Endothelial cell of umbilical vein (primary cell): ENCODE results near the gene AK9. TPM values are rescaled to one million over a fixed set of nuclear protein-coding genes. Genes with fewer than 3 reads are reported as not detected.

Source experiments
- BruUV-seq: library from RNA; stranded (reverse); fragments of 400-500 nt; replicated peaks from 2 replicates; lab custom pipeline; 2021; lab: Mats Ljungman, UMichigan
- CTCF ChIA-PET: fragments of 300-600, 350-600 bp; sonication (Branson Sonifier 250); formaldehyde crosslinking; loops from one replicate; lab custom pipeline; 2021; ENCODE audit warnings: antibody characterized with exemption, inconsistent platforms; lab: Charles Lee
- POLR2A ChIA-PET: fragments of 300-600, 350-600 bp; sonication (Branson Sonifier 250); formaldehyde crosslinking; loops from one replicate; lab custom pipeline; 2021; ENCODE audit warnings: antibody characterized with exemption, inconsistent platforms; lab: Charles Lee
- DNase-seq: peaks from one replicate; pipeline ENCODE4 v3.0.0-alpha.2; 2011; ENCODE audit warnings: low read depth, low spot score
- FAIRE-seq: peaks from 2 replicates; lab custom pipeline; 2011; peaks lifted over from hg19 to GRCh38; lab: Jason Lieb, UNC
- H2AFZ ChIP-seq: 2 replicates; pipeline ENCODE4 v1.6.0; 2012; ENCODE audit warnings: low read depth, low read length, control low read depth, inconsistent platforms
- H3K27ac ChIP-seq: 2 replicates; pipeline ENCODE4 v1.5.1; 2011; ENCODE audit warnings: low read depth, mild to moderate bottlenecking, control low read depth, low read length, moderate library complexity; ENCODE audit not compliant: insufficient read depth
- H3K27me3 ChIP-seq, 2 experiments: 2 replicates each; pipeline versions ENCODE4 v1.6.0 to v1.6.1; 2011; ENCODE audit warnings: low read length in 2 of 2, mixed read lengths in 1 of 2; ENCODE audit not compliant: control insufficient read depth in 2 of 2, insufficient read depth in 2 of 2
- H3K36me3 ChIP-seq, 2 experiments: 2 replicates in 1 of 2; 3 replicates in 1 of 2; pipeline ENCODE4 v1.5.1; 2011; ENCODE audit warnings: low read length in 2 of 2, mild to moderate bottlenecking in 1 of 2, moderate library complexity in 1 of 2; ENCODE audit not compliant: control insufficient read depth in 2 of 2, insufficient read depth in 2 of 2; ENCODE audit errors: extremely low read depth in 1 of 2
- H3K4me1 ChIP-seq: 3 replicates; pipeline ENCODE4 v1.5.1; 2011; ENCODE audit warnings: mild to moderate bottlenecking, low read length; ENCODE audit not compliant: control insufficient read depth, insufficient read depth; ENCODE audit errors: extremely low read depth
- H3K4me2 ChIP-seq: 2 replicates; pipeline ENCODE4 v1.6.1; 2011; ENCODE audit warnings: low read length, control low read depth, mixed read lengths; ENCODE audit not compliant: insufficient read depth
- H3K4me3 ChIP-seq, 3 experiments: fragments of 200-600 bp in 1 of 3; sonication (generic), shearing (Covaris generic) in 1 of 3; replicated peaks in 1 of 3; 2 replicates each; pipeline ENCODE4 v1.5.1; 2011 to 2016; ENCODE audit warnings: control low read depth in 3 of 3, low read length in 3 of 3, mild to moderate bottlenecking in 2 of 3, inconsistent platforms in 1 of 3, low read depth in 1 of 3, moderate library complexity in 1 of 3; ENCODE audit not compliant: insufficient read depth in 1 of 3
- H3K79me2 ChIP-seq: 2 replicates; pipeline ENCODE4 v1.6.0; 2012; ENCODE audit warnings: low read length, inconsistent platforms; ENCODE audit not compliant: control insufficient read depth, insufficient read depth
- H3K9ac ChIP-seq: replicated peaks from 2 replicates; pipeline ENCODE3; 2011; ENCODE audit warnings: low read length, control low read depth; ENCODE audit not compliant: insufficient read depth; ENCODE audit errors: extremely low read depth
- H3K9me1 ChIP-seq: replicated peaks from 3 replicates; pipeline ENCODE4 v1.6.0; 2011; ENCODE audit warnings: mild to moderate bottlenecking, low read length; ENCODE audit not compliant: control insufficient read depth, insufficient read depth; ENCODE audit errors: extremely low read depth
- H3K9me3 ChIP-seq: replicated peaks from 2 replicates; pipeline ENCODE4 v1.5.1; 2012; ENCODE audit warnings: low read length, inconsistent platforms; ENCODE audit not compliant: control insufficient read depth, insufficient read depth
- H4K20me1 ChIP-seq: replicated peaks from 2 replicates; pipeline ENCODE3; 2011; ENCODE audit warnings: mild to moderate bottlenecking, low read length; ENCODE audit not compliant: control insufficient read depth, insufficient read depth; ENCODE audit errors: extremely low read depth
- EZH2 ChIP-seq: IDR thresholded peaks from 2 replicates; pipeline ENCODE4 v1.6.1; 2012; ENCODE audit warnings: borderline replicate concordance, low read depth, mild to moderate bottlenecking, moderate library complexity, low read length, inconsistent platforms; ENCODE audit not compliant: severe bottlenecking
- FOS ChIP-seq: IDR thresholded peaks from 2 replicates; pipeline ENCODE4 v1.6.1; 2011; ENCODE audit warnings: mild to moderate bottlenecking, low read length, moderate library complexity, borderline replicate concordance; ENCODE audit not compliant: insufficient read depth
- GATA2 ChIP-seq: IDR thresholded peaks from 2 replicates; pipeline ENCODE4 v1.7.0; 2011; ENCODE audit warnings: low read depth, mild to moderate bottlenecking, moderate library complexity, mixed read lengths, low read length; ENCODE audit not compliant: insufficient read length, insufficient read depth
- JUN ChIP-seq: IDR thresholded peaks from 2 replicates; pipeline ENCODE4 v1.6.1; 2011; ENCODE audit warnings: borderline replicate concordance, low read depth; ENCODE audit not compliant: insufficient read length, insufficient read depth
- MAX ChIP-seq: IDR thresholded peaks from 2 replicates; pipeline ENCODE4 v1.6.1; 2011; ENCODE audit not compliant: insufficient read depth, insufficient read length
- MYC ChIP-seq: IDR thresholded peaks from one replicate; pipeline ENCODE4 v1.6.1; 2011; ENCODE audit warnings: mild to moderate bottlenecking, low read depth, low read length
- POLR2A ChIP-seq: IDR thresholded peaks from 2 replicates; pipeline ENCODE4 v1.6.1; 2012; ENCODE audit warnings: low read depth, mild to moderate bottlenecking, control low read depth, low read length
- dilution Hi-C: fragments of 300-500 bp; cut with MboI; formaldehyde crosslinking; loops from one replicate; pipeline ENCODE4 v1.15.0; 2019; ENCODE audit warnings: low sequenced_read_pairs; ENCODE audit not compliant: extremely low pct_ligation_motif_present
- intact Hi-C: fragments of 100-400 bp; cut with micrococcal nuclease; formaldehyde crosslinking; loops from one replicate; pipeline ENCODE4 v1.10.0; 2022
- polyA plus RNA-seq, 4 experiments: library from polyadenylated mRNA; depleted of rRNA in 3 of 4; stranded (reverse) in 3 of 4; unstranded in 1 of 4; fragments of >200 nt; gene quantifications; 2 replicates each; pipeline versions ENCODE4 v1.2.1 to v1.2.3, GENCODE V29; 2011 to 2012; ENCODE audit warnings: missing spikeins in 1 of 4
- total RNA-seq: library from RNA; stranded (reverse); gene quantifications from 2 replicates; pipeline ENCODE4 v1.2.3, GENCODE V29; 2021

Gene AK9
- total and polyA plus RNA-seq, 2 donors (not counting 3 experiments of a cell fraction or from before 2014, with no cell fraction given): 1.4 to 3.2 TPM

- no TSS peak for BruUV-seq
- H3K4me1 ChIP-seq: peaks cover 10% of the 10 kb centered on the region
- H3K9me1 ChIP-seq: no peaks in the 10 kb centered on the region
- FAIRE-seq (no peak), DNase-seq (no peak)
- peak overlapping the region; percentile 91 for H2AFZ ChIP-seq
- H4K20me1 ChIP-seq: no peaks in the 10 kb centered on the region
- H3K79me2 ChIP-seq: no peaks in the 10 kb centered on the region
- dilution Hi-C loops (no loop called here), intact Hi-C loops (loop anchor here (2.0 to 10.0 kb wide), 3 partner anchors 208 to 506 kb away; partner anchors contain the start of genes CD164 and ZBTB24)
- ChIA-PET CTCF (interaction anchor here (2.9 kb wide), 1 partner anchor 94 kb away, joined by 31 read pairs; no protein-coding TSS in a partner anchor), POLR2A (no interaction called here)
- H3K9me3 ChIP-seq: no peaks in the 10 kb centered on the region
- H3K9ac ChIP-seq: peak overlapping the region; percentile 88
- no peaks in the 10 kb centered on the region for H3K27me3 ChIP-seq
- H3K4me2 ChIP-seq: peak overlapping the region; percentile 87
- TF ChIP-seq EZH2: no peak
- TF ChIP-seq MYC: no peak
- TF ChIP-seq POLR2A: no peak
- no peak for TF ChIP-seq MAX
- no peak for TF ChIP-seq JUN
- TF ChIP-seq FOS: no peak
- peak overlapping the region; percentile 54 to 89 (median 55) for H3K4me3 ChIP-seq
- peak overlapping the region; percentile 73 for H3K27ac ChIP-seq
- no peaks in the 10 kb centered on the region for H3K36me3 ChIP-seq
Measured at GRCh38 chr6:109690373-109690736, 647 bp downstream of the AK9 start.

DNA sequence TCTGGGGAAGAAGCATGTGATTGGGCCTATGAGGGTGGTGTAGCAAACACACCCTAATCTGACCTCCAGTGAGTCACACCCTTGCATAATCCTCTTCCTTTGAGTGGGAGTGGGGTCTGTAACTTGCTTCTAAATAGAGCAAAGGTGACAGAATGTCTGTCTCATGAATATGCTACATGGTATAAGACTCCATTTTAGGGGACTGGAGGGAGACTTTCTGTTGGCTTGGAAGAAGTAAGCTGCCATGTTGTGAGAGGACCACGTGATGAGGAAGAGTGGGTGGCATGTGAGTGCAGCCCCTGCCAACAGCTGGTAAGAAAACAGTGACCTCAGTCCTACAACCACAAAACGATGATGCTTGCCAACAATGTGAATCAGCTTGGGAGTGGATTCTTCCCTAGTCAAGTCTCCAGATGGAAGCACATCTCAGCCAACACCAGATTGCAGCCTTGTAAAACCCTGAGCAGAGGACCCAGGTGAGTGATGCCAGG lies 3.7 kb downstream of the AK9 start:
- Histone ChIP-seq H3K79me2 (no peaks in the 10 kb centered on the region), H3K27ac (no peak overlapping the region), H3K9me3 (no peaks in the 10 kb centered on the region), H3K36me3 (no peaks in the 10 kb centered on the region), H3K4me1 (peaks cover 10% of the 10 kb centered on the region), H3K4me3 (no peak overlapping the region), H3K9me1 (no peaks in the 10 kb centered on the region), H3K4me2 (no peak overlapping the region), H3K27me3 (no peaks in the 10 kb centered on the region), H2AFZ (peak overlapping the region; percentile 65), H4K20me1 (no peaks in the 10 kb centered on the region), H3K9ac (no peak overlapping the region)
- peak; percentile 75 for FAIRE-seq
- no peak for TF ChIP-seq JUN
- TF ChIP-seq POLR2A: no peak
- TF ChIP-seq FOS: peak; percentile 58
- TF ChIP-seq GATA2: no peak
- POLR2A ChIA-PET: no interaction called here
- dilution Hi-C loops (no loop called here), intact Hi-C loops (no loop called here)
- CTCF ChIA-PET: interaction anchor here (1.4 to 2.9 kb wide), 4 partner anchors 18 to 352 kb away, joined by 3 to 9 read pairs (median 6); no protein-coding TSS in a partner anchor
- DNase-seq: peak; percentile 34
- BruUV-seq: no TSS peak
